ENCODE measurements around the gene CNTN4.

CNTN4 gene

DNA sequence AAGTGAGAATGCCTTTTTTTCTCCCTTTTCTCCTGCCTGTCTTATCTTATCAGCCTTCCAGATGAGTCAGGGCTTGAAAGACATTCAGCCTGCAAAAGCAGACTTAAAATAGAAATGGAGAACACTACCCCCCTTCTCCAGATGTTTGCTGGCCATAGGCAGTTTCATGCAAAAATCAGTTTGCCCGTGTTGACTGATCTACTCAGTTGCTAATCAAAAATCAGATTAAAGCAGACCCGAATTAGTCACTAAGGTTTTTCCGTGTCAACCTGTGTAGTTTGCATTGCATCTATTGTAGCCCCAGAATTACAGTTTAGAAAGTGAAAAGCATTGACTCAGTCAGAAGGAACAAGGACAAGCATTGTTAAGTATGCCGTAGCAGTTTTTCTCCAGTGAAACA lies 955.3 kb downstream of the CNTN4 start:
- 67 to 71% methylated on average over 4 of the region's 4 CpGs for WGBS, 2 experiments
- no peaks in the 10 kb centered on the region for H3K9me3 ChIP-seq (ENCODE audit: control insufficient read depth, low read length)
- H3K4me3 ChIP-seq (ENCODE audit: insufficient read depth, low read depth, low read length): no peak overlapping the region
- no peaks in the 10 kb centered on the region for H3K36me3 ChIP-seq (ENCODE audit: control insufficient read depth, insufficient read depth, low read length)
- H3K27me3 ChIP-seq (ENCODE audit: control insufficient read depth, insufficient read depth, low read length, poor library complexity, severe bottlenecking): no peaks in the 10 kb centered on the region
- H3K27ac ChIP-seq (ENCODE audit: insufficient read depth, low read depth, low read length, poor library complexity, severe bottlenecking): no peak overlapping the region
- no peaks in the 10 kb centered on the region for H3K4me1 ChIP-seq (ENCODE audit: control insufficient read depth, insufficient read depth, low read length)

DNA sequence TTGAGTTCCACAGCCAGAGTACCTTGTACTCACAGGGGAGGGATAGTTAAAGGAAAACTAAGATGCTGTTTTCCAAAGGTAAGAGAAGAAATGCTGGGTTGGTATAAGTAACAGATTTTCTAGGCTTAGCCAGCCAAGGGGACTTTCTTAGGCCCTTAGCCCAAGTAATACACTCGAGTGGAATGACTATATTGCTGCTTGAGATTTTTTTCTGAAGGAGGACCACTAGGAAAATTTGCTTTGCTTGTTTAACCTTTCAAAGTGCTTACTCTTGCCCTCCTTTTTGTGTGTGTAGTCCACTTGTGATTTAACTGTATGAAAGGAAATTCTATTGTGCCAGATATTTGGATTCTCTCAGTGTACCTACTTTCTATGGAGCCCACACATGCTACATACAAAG lies 961.0 kb downstream of the CNTN4 start:
- H3K36me3 ChIP-seq (ENCODE audit: control insufficient read depth, insufficient read depth, low read length): no peaks in the 10 kb centered on the region
- H3K27ac ChIP-seq (ENCODE audit: insufficient read depth, low read depth, low read length, poor library complexity, severe bottlenecking): no peak overlapping the region
- no peak overlapping the region for H3K4me3 ChIP-seq (ENCODE audit: insufficient read depth, low read depth, low read length)
- WGBS, 2 experiments: 88 to 90% methylated on average over 1 of the region's 1 CpG
- H3K9me3 ChIP-seq (ENCODE audit: control insufficient read depth, low read length): no peaks in the 10 kb centered on the region
- peaks cover 8% of the 10 kb centered on the region for H3K4me1 ChIP-seq (ENCODE audit: control insufficient read depth, insufficient read depth, low read length)
- no peaks in the 10 kb centered on the region for H3K27me3 ChIP-seq (ENCODE audit: control insufficient read depth, insufficient read depth, low read length, poor library complexity, severe bottlenecking)

DNA sequence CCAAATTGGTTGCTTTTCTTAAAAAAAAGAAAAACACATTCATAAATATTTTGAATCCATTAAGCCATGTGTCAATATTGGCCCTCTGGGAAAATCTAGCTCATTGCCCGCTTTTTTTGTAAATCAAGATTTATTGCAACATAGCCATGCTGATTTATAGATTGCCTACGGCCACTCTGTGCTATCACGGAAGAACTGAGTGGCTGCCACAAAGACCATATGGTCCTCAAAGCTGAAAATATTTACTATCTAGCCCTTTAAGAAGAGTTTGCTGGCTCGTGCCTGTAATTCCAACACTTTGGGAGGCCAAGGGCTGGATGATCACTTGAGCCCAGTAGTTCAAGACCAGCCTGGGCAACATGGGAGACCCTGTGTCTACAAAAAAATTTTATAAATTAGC lies 965.6 kb downstream of the CNTN4 start:
- Histone ChIP-seq H3K36me3 (ENCODE audit: control insufficient read depth, insufficient read depth, low read length) (no peaks in the 10 kb centered on the region), H3K9me3 (ENCODE audit: control insufficient read depth, low read length) (no peaks in the 10 kb centered on the region), H3K27ac (ENCODE audit: insufficient read depth, low read depth, low read length, poor library complexity, severe bottlenecking) (no peak overlapping the region), H3K4me3 (ENCODE audit: insufficient read depth, low read depth, low read length) (no peak overlapping the region), H3K27me3 (ENCODE audit: control insufficient read depth, insufficient read depth, low read length, poor library complexity, severe bottlenecking) (no peaks in the 10 kb centered on the region), H3K4me1 (ENCODE audit: control insufficient read depth, insufficient read depth, low read length) (peaks cover 8% of the 10 kb centered on the region)
- WGBS, 2 experiments: 89 to 93% methylated on average over 4 of the region's 4 CpGs

DNA sequence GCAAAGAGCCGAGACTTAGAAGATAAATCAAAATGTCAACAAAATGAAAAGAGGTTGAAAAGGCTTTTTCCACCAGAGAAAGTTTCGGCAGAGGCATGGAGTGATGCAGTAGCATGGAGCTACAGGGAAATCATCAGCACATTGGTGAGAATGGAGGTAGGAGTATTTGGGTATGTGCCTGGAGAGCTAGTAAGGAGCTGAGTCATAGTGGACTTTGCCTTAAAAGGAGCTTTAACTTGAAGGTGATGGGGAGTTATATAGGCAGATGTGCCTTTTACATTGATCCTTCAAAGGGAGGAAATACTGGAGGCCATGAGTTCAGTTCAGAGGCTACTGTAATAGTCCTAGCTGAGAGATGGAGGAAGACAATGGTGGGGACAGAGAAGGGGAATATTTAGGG lies 967.2 kb downstream of the CNTN4 start:
- no peak overlapping the region for H3K27ac ChIP-seq (ENCODE audit: insufficient read depth, low read depth, low read length, poor library complexity, severe bottlenecking)
- 87 to 95% methylated on average over 2 of the region's 2 CpGs for WGBS, 2 experiments
- H3K27me3 ChIP-seq (ENCODE audit: control insufficient read depth, insufficient read depth, low read length, poor library complexity, severe bottlenecking): no peaks in the 10 kb centered on the region
- no peaks in the 10 kb centered on the region for H3K36me3 ChIP-seq (ENCODE audit: control insufficient read depth, insufficient read depth, low read length)
- H3K4me3 ChIP-seq (ENCODE audit: insufficient read depth, low read depth, low read length): no peak overlapping the region
- H3K9me3 ChIP-seq (ENCODE audit: control insufficient read depth, low read length): no peaks in the 10 kb centered on the region
- peaks cover 4% of the 10 kb centered on the region for H3K4me1 ChIP-seq (ENCODE audit: control insufficient read depth, insufficient read depth, low read length)

DNA sequence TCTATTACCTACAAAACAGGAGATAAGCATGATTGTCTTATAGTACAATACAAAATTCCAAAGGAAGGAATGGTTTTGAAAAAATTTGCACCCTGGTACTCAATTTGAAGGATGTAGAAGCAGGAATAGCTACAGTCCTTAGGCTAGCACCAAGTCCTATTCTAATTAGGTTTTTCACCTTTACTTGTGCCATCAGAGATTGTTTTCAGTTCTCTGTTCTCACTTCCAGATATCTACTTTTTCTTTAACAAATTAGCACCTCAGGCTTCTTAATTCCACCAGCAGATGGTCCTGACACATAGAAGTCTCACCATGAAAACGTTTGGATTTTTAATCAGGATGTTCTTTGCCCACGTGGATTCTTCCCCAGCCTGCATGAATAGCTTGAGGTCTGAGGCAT lies 967.7 kb downstream of the CNTN4 start:
- H3K4me1 ChIP-seq (ENCODE audit: control insufficient read depth, insufficient read depth, low read length): no peaks in the 10 kb centered on the region
- no peaks in the 10 kb centered on the region for H3K27me3 ChIP-seq (ENCODE audit: control insufficient read depth, insufficient read depth, low read length, poor library complexity, severe bottlenecking)
- H3K4me3 ChIP-seq (ENCODE audit: insufficient read depth, low read depth, low read length): no peak overlapping the region
- H3K36me3 ChIP-seq (ENCODE audit: control insufficient read depth, insufficient read depth, low read length): no peaks in the 10 kb centered on the region
- 68 to 75% methylated on average over 2 of the region's 2 CpGs for WGBS, 2 experiments
- H3K9me3 ChIP-seq (ENCODE audit: control insufficient read depth, low read length): no peaks in the 10 kb centered on the region
- no peak overlapping the region for H3K27ac ChIP-seq (ENCODE audit: insufficient read depth, low read depth, low read length, poor library complexity, severe bottlenecking)

DNA sequence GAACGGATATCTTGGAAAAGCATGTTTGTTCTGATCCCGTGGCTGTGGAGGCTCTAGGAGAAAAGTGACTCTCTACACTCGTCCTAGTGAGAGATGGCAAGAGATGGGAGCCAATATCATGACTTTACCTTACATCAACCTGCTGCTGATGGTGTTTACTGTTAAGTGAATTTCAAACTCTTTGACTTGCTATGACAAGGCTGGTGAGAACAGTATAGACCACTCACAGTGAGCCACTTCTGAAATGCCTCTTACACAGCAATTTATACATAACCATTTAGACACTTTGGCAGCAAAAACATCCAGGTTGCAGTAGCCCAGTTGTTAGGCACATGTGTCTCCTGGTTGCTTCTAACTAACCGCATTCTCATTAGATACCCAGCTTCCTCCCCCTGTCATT lies 968.2 kb downstream of the CNTN4 start:
- WGBS, 2 experiments: 94 to 98% methylated on average over 4 of the region's 4 CpGs
- no peaks in the 10 kb centered on the region for H3K27me3 ChIP-seq (ENCODE audit: control insufficient read depth, insufficient read depth, low read length, poor library complexity, severe bottlenecking)

DNA sequence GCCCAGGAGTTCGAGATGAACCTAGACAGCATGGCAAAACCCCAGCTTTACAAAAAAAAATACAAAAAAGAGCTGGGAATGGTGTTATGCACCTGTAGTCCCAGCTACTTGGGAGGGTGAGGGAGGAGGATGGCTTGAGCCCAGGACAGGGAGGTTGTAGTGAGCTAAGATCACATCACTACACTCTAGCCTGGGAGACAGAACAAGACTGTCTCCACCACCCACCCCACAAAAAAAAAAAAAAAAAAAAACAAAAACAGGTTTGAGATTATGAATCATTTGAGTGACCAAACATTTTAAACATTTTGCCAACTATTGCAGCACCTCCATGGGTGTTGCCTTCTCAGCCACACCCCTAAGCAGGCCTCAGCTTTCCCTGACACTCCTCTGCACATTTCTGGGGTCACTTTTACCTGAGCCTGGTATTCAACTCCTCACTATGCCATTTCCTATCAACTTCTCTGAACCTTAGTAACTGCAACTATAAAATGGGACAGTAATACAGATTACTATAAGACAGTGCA lies 969.8 kb downstream of the CNTN4 start:
- H3K9me3 ChIP-seq (ENCODE audit: control insufficient read depth, low read length): no peaks in the 10 kb centered on the region
- H3K27me3 ChIP-seq (ENCODE audit: control insufficient read depth, insufficient read depth, low read length, poor library complexity, severe bottlenecking): no peaks in the 10 kb centered on the region
- WGBS, 2 experiments: 79 to 96% methylated on average over 1 of the region's 1 CpG
- H3K36me3 ChIP-seq (ENCODE audit: control insufficient read depth, insufficient read depth, low read length): no peaks in the 10 kb centered on the region
- no peaks in the 10 kb centered on the region for H3K4me1 ChIP-seq (ENCODE audit: control insufficient read depth, insufficient read depth, low read length)
- H3K4me3 ChIP-seq (ENCODE audit: insufficient read depth, low read depth, low read length): no peak overlapping the region
- no peak overlapping the region for H3K27ac ChIP-seq (ENCODE audit: insufficient read depth, low read depth, low read length, poor library complexity, severe bottlenecking)

More for the DNA sequence above, 968.2 kb downstream of the CNTN4 start:
- Histone ChIP-seq H3K4me3 (ENCODE audit: insufficient read depth, low read depth, low read length) (no peak overlapping the region), H3K27ac (ENCODE audit: insufficient read depth, low read depth, low read length, poor library complexity, severe bottlenecking) (no peak overlapping the region), H3K9me3 (ENCODE audit: control insufficient read depth, low read length) (no peaks in the 10 kb centered on the region), H3K4me1 (ENCODE audit: control insufficient read depth, insufficient read depth, low read length) (no peaks in the 10 kb centered on the region), H3K36me3 (ENCODE audit: control insufficient read depth, insufficient read depth, low read length) (no peaks in the 10 kb centered on the region)

DNA sequence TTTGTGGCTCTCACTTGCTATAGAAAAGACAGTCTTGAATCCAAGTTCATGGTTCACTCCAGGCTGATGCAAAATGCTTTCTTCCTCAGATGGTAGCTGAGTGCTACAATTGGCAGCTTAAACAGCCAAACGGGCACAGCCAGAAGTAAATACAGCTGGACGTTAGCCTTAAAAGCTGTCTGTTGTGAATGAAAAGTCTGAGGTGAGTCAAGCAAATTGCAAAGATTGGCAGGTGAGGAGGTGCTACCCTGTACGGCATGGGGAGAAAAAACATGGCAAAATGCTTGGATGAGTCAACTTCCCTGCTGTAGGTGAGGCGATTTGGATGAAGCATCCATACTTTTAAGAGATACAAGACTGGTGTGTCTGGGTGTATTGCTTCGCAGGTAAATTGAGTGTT lies 971.1 kb downstream of the CNTN4 start:
- Histone ChIP-seq H3K4me1 (ENCODE audit: control insufficient read depth, insufficient read depth, low read length) (no peaks in the 10 kb centered on the region), H3K4me3 (ENCODE audit: insufficient read depth, low read depth, low read length) (no peak overlapping the region), H3K27ac (ENCODE audit: insufficient read depth, low read depth, low read length, poor library complexity, severe bottlenecking) (no peak overlapping the region), H3K27me3 (ENCODE audit: control insufficient read depth, insufficient read depth, low read length, poor library complexity, severe bottlenecking) (no peaks in the 10 kb centered on the region), H3K36me3 (ENCODE audit: control insufficient read depth, insufficient read depth, low read length) (no peaks in the 10 kb centered on the region), H3K9me3 (ENCODE audit: control insufficient read depth, low read length) (no peaks in the 10 kb centered on the region)
- 88 to 94% methylated on average over 5 of the region's 5 CpGs for WGBS, 2 experiments

DNA sequence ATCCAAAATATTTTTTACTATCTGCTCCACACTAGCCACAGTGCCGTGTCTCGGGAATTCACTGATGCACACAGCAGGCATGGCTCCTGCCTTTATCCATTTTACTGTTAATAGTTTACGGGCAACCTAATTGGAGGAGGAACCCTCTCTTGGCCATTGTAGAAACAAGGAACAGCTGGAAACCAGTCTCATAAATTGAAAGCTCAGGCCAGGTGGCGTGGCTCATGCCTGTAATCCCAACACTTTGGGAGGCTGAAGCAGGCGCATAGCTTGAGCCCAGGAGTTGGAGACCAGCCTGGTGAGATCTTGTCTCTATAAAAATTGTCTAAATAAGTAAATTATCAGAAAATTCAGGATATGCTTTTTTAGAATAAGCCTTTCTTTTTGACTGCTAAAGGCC lies 972.5 kb downstream of the CNTN4 start:
- H3K4me1 ChIP-seq (ENCODE audit: control insufficient read depth, insufficient read depth, low read length): no peaks in the 10 kb centered on the region
- H3K36me3 ChIP-seq (ENCODE audit: control insufficient read depth, insufficient read depth, low read length): no peaks in the 10 kb centered on the region
- no peak overlapping the region for H3K27ac ChIP-seq (ENCODE audit: insufficient read depth, low read depth, low read length, poor library complexity, severe bottlenecking)
- H3K9me3 ChIP-seq (ENCODE audit: control insufficient read depth, low read length): no peaks in the 10 kb centered on the region
- no peak overlapping the region for H3K4me3 ChIP-seq (ENCODE audit: insufficient read depth, low read depth, low read length)
- WGBS, 2 experiments: 83 to 84% methylated on average over 5 of the region's 5 CpGs
- no peaks in the 10 kb centered on the region for H3K27me3 ChIP-seq (ENCODE audit: control insufficient read depth, insufficient read depth, low read length, poor library complexity, severe bottlenecking)

DNA sequence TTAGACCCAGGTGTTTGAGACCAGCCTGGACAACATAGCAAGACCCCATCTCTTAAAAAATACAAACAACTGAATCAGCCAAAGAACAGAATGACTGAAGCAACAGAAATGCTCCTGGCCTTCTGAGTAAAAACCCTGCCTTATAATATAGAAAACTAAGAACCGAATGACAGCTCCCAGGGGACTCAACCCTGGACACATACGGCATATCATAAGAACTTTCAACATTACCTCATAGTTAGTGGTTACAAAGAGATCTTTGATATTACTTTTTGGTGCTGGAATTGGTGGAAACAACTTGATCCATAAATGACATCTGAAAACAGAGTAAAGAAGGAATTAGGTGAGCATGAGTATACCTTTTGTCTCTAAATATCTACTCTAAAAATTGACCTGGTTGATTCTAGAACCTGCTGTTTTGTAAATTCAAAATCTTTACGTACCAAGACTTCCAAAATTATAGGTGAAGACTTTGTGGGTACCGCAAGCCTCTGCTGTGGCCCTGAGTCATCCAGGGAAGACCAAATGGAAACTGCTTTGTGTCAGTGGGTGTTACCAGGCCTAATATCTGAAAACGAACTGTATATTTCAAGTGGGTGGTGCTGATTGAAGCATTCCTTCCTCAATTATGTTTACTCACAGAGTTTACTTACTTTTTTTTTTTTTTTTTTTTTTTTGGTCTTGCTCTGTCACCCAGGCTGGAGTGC lies 976.0 kb downstream of the CNTN4 start:
- H3K36me3 ChIP-seq (ENCODE audit: control insufficient read depth, insufficient read depth, low read length): no peaks in the 10 kb centered on the region
- H3K4me3 ChIP-seq (ENCODE audit: insufficient read depth, low read depth, low read length): no peak overlapping the region
- no peaks in the 10 kb centered on the region for H3K27me3 ChIP-seq (ENCODE audit: control insufficient read depth, insufficient read depth, low read length, poor library complexity, severe bottlenecking)
- H3K9me3 ChIP-seq (ENCODE audit: control insufficient read depth, low read length): no peaks in the 10 kb centered on the region
- no peaks in the 10 kb centered on the region for H3K4me1 ChIP-seq (ENCODE audit: control insufficient read depth, insufficient read depth, low read length)
- H3K27ac ChIP-seq (ENCODE audit: insufficient read depth, low read depth, low read length, poor library complexity, severe bottlenecking): no peak overlapping the region
- whole genome bisulfite sequencing, 2 experiments: 84 to 95% methylated on average over 4 to 5 of the region's 5 CpGs

Data from ectodermal cell (in vitro differentiated cells).